ENCODE measurements around the gene AUTS2.

AUTS2 gene

GRCh38 chr7:69994218-69994617 is 395.9 kb downstream of the AUTS2 start:
- DNase-seq (ENCODE audit: low spot score): no peak

- no peak for DNase-seq (ENCODE audit: low spot score)
These were observed 396.7 kb downstream of the AUTS2 start for GRCh38 chr7:69994886-69995542.

- DNase-seq (ENCODE audit: low spot score): no peak
These were observed 397.8 kb downstream of the AUTS2 start for GRCh38 chr7:69996121-69996520.

GRCh38 chr7:70000737-70001348 is 402.6 kb downstream of the AUTS2 start:
- DNase-seq (ENCODE audit: low spot score): no peak

DNA sequence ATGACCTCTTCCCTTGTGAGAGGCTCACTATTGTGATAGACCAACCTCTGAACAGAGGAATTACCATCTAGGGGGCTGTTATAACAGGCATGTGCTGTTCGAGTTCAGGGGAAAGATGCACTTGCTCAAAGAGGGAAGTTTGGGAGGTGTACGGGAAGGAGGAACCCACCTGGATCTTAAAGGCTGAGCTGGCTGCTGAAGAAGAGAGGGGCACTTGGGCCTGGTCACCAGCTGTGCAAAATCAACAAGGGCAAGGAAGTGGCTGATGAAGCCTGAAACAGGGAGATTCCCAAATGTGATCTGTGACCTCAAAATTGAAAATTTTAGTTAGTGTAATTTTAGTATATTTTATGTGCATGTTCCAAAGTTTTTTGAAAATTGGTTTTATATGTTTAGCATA is 407.2 kb downstream of the AUTS2 start:
- no peak for DNase-seq (ENCODE audit: low spot score)

DNA sequence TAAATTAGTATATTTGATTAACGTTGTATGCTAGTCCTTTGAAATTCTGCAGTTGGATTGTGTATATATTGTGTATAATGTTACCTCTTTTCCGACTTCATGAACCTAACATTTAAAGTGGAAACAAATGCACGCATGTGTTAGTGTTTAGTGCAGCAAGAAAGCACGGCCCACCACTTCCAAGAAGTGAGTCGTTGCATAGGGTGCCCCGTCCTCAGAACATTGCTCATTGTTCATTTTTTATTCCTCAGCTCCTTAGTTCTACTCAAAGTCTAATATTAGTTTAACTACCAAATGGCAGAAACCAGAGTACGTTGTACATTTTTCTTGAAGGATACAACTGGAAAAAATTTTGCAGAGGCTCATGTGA is 407.6 kb downstream of the AUTS2 start:
- no peak for DNase-seq (ENCODE audit: low spot score)

DNA sequence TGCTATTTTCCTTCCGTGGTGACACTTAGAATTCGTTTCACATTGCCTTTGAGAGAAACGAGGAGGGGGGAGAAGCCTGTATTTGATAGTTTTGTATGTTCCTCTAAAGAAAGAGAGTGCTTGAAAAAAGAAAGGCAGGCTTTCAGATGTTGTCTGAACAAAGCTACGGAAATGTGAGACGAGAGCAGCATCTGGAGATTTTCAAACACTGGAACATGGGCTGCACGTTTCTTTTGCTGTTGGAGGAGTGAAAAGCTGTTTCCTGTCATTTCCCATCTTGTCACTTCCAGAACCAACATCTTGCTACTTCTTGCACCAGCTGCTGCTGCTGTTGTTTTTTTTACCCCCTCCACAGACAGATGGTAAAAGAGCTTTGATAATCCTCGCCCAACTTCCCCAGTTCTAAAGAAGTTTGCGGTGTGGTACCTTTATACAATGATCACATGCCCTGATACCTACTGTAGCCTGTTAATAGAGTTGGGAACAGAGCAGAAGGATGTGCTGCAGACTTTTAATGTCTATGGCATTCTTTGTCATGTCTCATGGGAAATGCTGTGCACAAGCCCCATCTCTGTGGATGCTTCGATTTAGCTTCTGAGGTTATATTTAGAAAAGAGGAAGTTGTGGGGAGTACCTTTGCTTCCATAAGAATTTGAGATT is 408.1 kb downstream of the AUTS2 start:
- DNase-seq (ENCODE audit: low spot score): no peak

GRCh38 chr7:70008466-70008865 is 410.2 kb downstream of the AUTS2 start:
- no peak for DNase-seq (ENCODE audit: low spot score)

GRCh38 chr7:70014472-70015177 is 416.4 kb downstream of the AUTS2 start:
- no peak for DNase-seq (ENCODE audit: low spot score)

- no peak for DNase-seq (ENCODE audit: low spot score)
These were observed 417.1 kb downstream of the AUTS2 start for GRCh38 chr7:70015353-70015752.

- no peak for DNase-seq (ENCODE audit: low spot score)
These were observed 417.9 kb downstream of the AUTS2 start for GRCh38 chr7:70016044-70016770.

GRCh38 chr7:70017357-70017756 is 419.1 kb downstream of the AUTS2 start:
- DNase-seq (ENCODE audit: low spot score): no peak

GRCh38 chr7:70018700-70019099 is 420.4 kb downstream of the AUTS2 start:
- DNase-seq (ENCODE audit: low spot score): no peak

DNA sequence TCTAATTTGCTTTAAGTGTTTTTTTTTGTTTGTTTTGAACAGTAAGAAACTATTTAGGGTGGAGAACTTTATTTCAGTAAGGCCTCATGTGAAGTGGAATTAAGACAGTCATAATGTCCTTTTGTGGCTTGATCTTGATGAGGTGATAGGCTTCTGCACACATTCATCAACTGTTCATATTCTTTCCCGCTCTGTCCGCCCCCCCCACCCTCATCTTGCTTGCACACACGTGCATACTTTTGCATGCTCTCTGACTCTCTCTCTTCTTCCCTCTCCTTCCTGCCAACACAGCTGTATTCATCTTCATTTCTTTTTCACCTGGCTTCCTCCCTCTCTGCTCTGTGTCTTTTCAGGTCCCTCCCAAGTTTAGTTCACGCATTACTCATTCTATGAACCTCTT is 429.6 kb downstream of the AUTS2 start:
- DNase-seq (ENCODE audit: low spot score): no peak

DNA sequence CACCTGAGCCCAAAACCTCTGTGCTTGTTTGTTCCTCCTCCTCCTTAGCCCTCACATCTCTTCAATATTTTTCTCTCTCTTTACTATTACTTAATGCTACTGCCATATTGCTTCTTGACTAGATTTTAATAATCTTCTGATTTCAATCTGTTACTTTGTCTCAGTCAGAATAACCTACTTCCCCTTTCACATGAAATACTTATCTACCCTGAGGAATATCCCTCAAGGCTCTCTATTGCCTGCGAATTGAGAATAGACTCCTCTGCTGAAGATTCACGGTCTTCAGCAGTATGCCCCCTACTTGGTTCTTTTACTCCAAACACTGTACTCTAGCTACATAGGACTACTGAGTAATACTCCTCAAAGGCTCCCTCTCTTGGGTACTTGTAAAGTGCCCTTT is 430.3 kb downstream of the AUTS2 start:
- no peak for DNase-seq (ENCODE audit: low spot score)

DNA sequence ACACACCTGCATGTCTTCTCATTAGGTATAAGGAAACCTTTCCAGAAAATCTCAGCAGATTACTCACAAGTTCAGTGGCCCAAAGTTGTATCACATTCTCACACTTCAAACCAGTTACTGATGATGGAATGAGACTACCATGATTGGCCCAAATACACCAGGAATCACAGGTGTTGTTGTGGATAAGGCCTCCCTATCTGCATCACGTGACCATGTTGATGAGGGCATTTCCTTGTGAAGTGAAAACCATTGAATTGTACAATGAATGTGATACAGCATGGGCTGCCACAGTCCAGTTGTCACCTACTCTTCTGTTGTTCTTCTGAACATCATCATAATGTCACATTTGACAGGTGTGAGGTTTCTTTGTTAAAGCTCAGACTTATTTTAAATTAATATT is 431.7 kb downstream of the AUTS2 start:
- DNase-seq (ENCODE audit: low spot score): no peak

DNA sequence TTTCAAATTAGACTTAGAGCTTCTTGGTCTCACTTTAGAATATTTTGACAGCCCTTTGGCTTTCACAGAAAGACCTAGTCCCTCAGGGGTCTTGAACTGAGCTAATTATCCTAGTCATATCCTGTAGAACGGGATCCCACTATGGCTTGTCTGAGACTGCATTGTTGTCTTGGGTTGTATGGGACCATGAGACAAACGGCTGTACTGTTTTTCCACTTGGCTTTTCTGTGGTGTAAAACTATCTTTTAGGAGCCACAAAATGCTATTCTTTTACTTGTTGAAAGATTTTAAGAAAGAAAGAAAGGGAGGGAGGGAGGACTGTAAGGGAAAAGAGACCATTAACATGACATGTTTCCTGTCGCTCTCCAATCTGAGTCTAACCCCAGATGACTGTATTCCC is 432.5 kb downstream of the AUTS2 start:
- DNase-seq (ENCODE audit: low spot score): no peak

DNA sequence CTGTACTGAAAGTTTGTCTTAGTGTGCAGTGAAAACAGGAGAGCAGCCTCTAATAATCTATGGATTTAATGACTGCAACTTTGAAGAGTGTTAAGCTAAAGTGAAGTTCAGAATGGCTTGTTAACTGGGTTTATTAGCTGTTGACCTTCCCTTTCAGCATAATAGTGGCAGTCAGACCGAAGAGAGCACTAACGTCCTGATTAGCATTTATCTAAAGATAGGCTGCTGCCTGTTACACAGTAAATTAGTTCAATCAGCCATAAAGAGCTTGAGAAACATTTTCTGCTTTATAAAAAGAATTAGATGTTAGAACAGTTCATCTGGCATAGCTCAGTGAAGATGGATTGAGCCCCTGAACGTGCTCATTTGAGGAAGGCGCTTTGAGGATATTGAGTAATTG is 433.0 kb downstream of the AUTS2 start:
- no peak for DNase-seq (ENCODE audit: low spot score)

GRCh38 chr7:70032649-70033048 is 434.4 kb downstream of the AUTS2 start:
- no peak for DNase-seq (ENCODE audit: low spot score)

DNA sequence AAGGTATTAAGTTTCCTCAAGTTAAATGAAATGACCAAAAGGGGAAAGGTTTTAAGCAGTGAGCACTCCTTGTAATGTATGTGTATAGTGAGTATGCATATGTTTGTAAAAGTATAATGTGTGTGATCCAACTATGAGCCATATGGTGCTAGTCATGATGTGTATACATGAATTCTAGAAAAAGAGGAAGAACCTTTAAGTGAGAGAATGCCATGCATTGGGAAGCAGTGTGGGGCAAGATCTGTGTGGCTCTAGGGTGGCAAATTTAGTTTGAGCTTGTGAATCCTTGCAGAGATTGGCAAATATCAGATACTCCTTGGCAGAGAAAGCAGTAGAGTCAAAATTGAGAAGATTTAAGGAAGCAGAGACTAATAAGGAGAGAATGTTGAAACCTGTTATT is 435.0 kb downstream of the AUTS2 start:
- no peak for DNase-seq (ENCODE audit: low spot score)

GRCh38 chr7:70034999-70035398 is 436.7 kb downstream of the AUTS2 start:
- DNase-seq (ENCODE audit: low spot score): no peak

- no peak for DNase-seq (ENCODE audit: low spot score)
These were observed 437.2 kb downstream of the AUTS2 start for GRCh38 chr7:70035519-70035918.
